Caco-2 (cell line): ENCODE results near the gene ADPRS. TPM values are rescaled to one million over a fixed set of nuclear protein-coding genes. Genes with fewer than 3 reads are reported as not detected.

ENCODE experiments used
- BruUV-seq: library from RNA; stranded (reverse); fragments of 400-500 nt; replicated peaks from 2 replicates; lab custom pipeline; 2021; lab: Mats Ljungman, UMichigan
- CTCF ChIA-PET: fragments of 300-600 bp; sonication (Branson Sonifier 250); formaldehyde crosslinking; loops from one replicate; lab custom pipeline; 2022; ENCODE audit warnings: antibody characterized with exemption; lab: Charles Lee
- POLR2A ChIA-PET: fragments of 300-600 bp; sonication (Branson Sonifier 250); formaldehyde crosslinking; loops from one replicate; lab custom pipeline; 2022; ENCODE audit warnings: antibody characterized with exemption; lab: Charles Lee
- DNase-seq, 2 experiments: peaks; one replicate each; pipeline versions ENCODE4 v3.0.0 to v3.0.0-alpha.2; 2020 to 2022
- H3K27me3 ChIP-seq: replicated peaks from 2 replicates; pipeline ENCODE4 v1.6.0; 2011; ENCODE audit warnings: low read length; ENCODE audit not compliant: control insufficient read depth, insufficient read depth
- H3K36me3 ChIP-seq: 2 replicates; pipeline ENCODE4 v1.5.1; 2011; ENCODE audit warnings: low read length; ENCODE audit not compliant: control insufficient read depth, insufficient read depth
- H3K4me1 ChIP-seq: fragments of 250-450 bp; sonication (Bioruptor Pico); 2 replicates; pipeline ENCODE4 v1.5.1; 2020; ENCODE audit warnings: mild to moderate bottlenecking
- H3K4me3 ChIP-seq: 2 replicates; pipeline ENCODE4 v1.5.1; 2011; ENCODE audit warnings: low read depth, mild to moderate bottlenecking, control low read depth, low read length
- H3K9me3 ChIP-seq: fragments of 250-450 bp; sonication (Bioruptor Pico); 2 replicates; pipeline ENCODE4 v1.5.1; 2020; ENCODE audit warnings: mild to moderate bottlenecking, moderate library complexity
- H3K27ac Mint-ChIP-seq: one replicate; pipeline ENCODE4 v1.8.0; 2022; ENCODE audit warnings: mixed read lengths; ENCODE audit not compliant: unreplicated experiment
- H3K27me3 Mint-ChIP-seq: one replicate; pipeline ENCODE4 v1.8.0; 2022; ENCODE audit warnings: mixed read lengths; ENCODE audit not compliant: insufficient read depth, unreplicated experiment
- H3K36me3 Mint-ChIP-seq: one replicate; pipeline ENCODE4 v1.8.0; 2022; ENCODE audit warnings: mild to moderate bottlenecking, mixed read lengths; ENCODE audit not compliant: insufficient read depth, unreplicated experiment
- H3K4me1 Mint-ChIP-seq: one replicate; pipeline ENCODE4 v1.8.0; 2022; ENCODE audit warnings: low read depth, mixed read lengths; ENCODE audit not compliant: unreplicated experiment
- H3K4me3 Mint-ChIP-seq: one replicate; pipeline ENCODE4 v1.8.0; 2022; ENCODE audit warnings: mild to moderate bottlenecking, moderate library complexity, mixed read lengths; ENCODE audit not compliant: unreplicated experiment
- H3K9me3 Mint-ChIP-seq: one replicate; pipeline ENCODE4 v1.8.0; 2022; ENCODE audit warnings: mixed read lengths; ENCODE audit not compliant: unreplicated experiment
- intact Hi-C: fragments of 100-400 bp; cut with micrococcal nuclease; formaldehyde crosslinking; loops from one replicate; pipeline ENCODE4 v1.10.0; 2022; ENCODE audit not compliant: unreplicated experiment
- total RNA-seq: library from RNA; stranded (reverse); gene quantifications from 2 replicates; pipeline ENCODE4 v1.2.3, GENCODE V29; 2022
- TF ChIP-seq, protein P1 (sequence below), 2 experiments: fragments of 200-600 bp in 1 of 2; IDR thresholded peaks; 1 replicate in 1 of 2; 2 replicates in 1 of 2; pipeline versions ENCODE4 v1.5.1 to v1.8.0; 2011 to 2022; ENCODE audit warnings: antibody characterized with exemption in 1 of 2, control low read depth in 1 of 2, inconsistent platforms in 1 of 2, low read depth in 1 of 2, low read length in 1 of 2, mild to moderate bottlenecking in 1 of 2, moderate library complexity in 1 of 2; ENCODE audit not compliant: insufficient read depth in 1 of 2, severe bottlenecking in 1 of 2, unreplicated experiment in 1 of 2

Gene ADPRS
- total RNA-seq, 1 experiment from 2014 or later = 19.3 TPM

DNA sequence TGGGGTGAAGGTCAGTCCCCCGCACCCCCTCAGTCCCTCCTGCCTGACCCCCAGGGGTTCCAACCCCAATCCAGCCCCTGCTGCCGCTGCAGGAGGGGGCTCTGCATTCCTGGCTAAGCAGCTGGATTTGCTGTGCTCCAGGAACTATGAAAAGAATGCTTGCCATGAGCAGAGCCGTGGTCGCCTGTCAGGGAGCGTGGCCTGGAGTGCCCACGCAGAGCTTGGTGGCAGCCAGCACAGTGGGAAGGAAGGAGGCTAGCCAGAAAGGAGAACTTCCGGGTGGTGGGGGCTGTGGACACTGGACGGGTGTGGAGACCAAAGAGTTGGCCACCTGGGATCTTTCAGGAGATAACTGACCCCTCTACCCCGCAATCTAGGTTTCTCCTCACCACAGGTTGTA, 30.8 kb downstream of the ADPRS start:
- H3K36me3 ChIP-seq = no peaks in the 10 kb centered on the region
- TF ChIP-seq, protein P1, sequence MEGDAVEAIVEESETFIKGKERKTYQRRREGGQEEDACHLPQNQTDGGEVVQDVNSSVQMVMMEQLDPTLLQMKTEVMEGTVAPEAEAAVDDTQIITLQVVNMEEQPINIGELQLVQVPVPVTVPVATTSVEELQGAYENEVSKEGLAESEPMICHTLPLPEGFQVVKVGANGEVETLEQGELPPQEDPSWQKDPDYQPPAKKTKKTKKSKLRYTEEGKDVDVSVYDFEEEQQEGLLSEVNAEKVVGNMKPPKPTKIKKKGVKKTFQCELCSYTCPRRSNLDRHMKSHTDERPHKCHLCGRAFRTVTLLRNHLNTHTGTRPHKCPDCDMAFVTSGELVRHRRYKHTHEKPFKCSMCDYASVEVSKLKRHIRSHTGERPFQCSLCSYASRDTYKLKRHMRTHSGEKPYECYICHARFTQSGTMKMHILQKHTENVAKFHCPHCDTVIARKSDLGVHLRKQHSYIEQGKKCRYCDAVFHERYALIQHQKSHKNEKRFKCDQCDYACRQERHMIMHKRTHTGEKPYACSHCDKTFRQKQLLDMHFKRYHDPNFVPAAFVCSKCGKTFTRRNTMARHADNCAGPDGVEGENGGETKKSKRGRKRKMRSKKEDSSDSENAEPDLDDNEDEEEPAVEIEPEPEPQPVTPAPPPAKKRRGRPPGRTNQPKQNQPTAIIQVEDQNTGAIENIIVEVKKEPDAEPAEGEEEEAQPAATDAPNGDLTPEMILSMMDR (IDR thresholded peaks at IDR 0.05; ENCODE audit: insufficient read depth in 1 of 2, low read depth in 1 of 2, low read length in 1 of 2, severe bottlenecking in 1 of 2, unreplicated experiment in 1 of 2) = no peak
- H3K27me3 Mint-ChIP-seq = peaks cover 3% of the 10 kb centered on the region
- BruUV-seq = no TSS peak
- no peaks in the 10 kb centered on the region for H3K4me1 ChIP-seq
- no peaks in the 10 kb centered on the region for H3K27me3 ChIP-seq
- no peaks in the 10 kb centered on the region for H3K9me3 Mint-ChIP-seq
- intact Hi-C loops = no loop called here
- no peaks in the 10 kb centered on the region for H3K9me3 ChIP-seq
- POLR2A ChIA-PET = no interaction called here
- no peak overlapping the region for H3K4me3 ChIP-seq
- no peak overlapping the region for H3K4me3 Mint-ChIP-seq
- CTCF ChIA-PET = no interaction called here
- H3K4me1 Mint-ChIP-seq = no peaks in the 10 kb centered on the region
- DNase-seq = no peak
- no peak overlapping the region for H3K27ac Mint-ChIP-seq
- no peaks in the 10 kb centered on the region for H3K36me3 Mint-ChIP-seq

DNA sequence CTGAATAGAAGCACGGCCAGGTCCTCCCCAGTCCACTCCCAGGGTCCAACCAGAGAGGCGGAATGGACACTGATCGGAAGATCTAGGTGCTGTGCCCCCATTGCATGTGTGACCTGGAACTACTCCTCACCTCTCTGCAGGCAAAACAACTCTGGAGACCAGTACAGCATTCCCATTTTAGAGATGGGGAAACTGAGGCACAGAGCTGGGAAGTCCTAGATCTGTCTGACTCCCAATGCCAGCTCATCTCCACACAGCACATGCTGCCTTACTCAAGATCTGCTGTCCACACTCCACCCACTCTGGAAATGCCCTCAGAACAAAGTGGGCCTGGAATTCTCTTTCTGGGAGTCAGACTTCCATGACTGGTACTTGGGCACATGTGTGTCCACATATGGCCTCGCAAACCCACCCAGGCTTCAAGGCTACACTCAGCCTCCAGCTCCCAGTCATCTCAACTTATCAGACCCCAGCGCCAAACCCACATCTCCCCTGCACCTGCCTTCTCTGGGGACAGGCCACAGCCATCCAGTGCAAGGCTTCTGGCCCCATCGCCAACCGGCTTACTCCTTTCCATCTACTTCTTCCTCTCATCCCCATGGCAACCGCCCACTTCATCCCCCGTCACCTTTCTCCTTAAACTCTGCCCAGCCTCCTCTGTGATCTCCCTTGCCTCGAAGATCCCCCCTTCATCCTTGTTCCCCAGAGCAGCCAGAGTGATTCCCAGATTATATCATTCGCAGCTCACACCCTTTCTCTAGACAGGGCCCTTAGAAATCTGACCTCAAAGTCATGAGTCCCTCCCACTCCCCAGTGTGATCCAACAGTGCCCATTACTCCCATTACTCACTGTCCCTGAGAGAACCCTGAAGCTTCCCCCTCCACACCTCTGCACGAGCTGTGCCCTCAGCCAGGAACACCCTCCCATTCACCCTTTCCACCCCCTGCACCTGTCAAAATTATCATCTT, 33.7 kb downstream of the ADPRS start:
- H3K36me3 ChIP-seq = no peaks in the 10 kb centered on the region
- ChIA-PET POLR2A (no interaction called here), CTCF (no interaction called here)
- Mint-ChIP-seq H3K36me3 (no peaks in the 10 kb centered on the region), H3K4me1 (no peaks in the 10 kb centered on the region), H3K27me3 (peaks cover 3% of the 10 kb centered on the region), H3K4me3 (no peak overlapping the region), H3K27ac (no peak overlapping the region), H3K9me3 (no peaks in the 10 kb centered on the region)
- no peak overlapping the region for H3K4me3 ChIP-seq
- no TSS peak for BruUV-seq
- H3K27me3 ChIP-seq = no peaks in the 10 kb centered on the region
- DNase-seq = no peak
- no peaks in the 10 kb centered on the region for H3K4me1 ChIP-seq
- H3K9me3 ChIP-seq = no peaks in the 10 kb centered on the region
- TF ChIP-seq, protein P1 (IDR thresholded peaks at IDR 0.05; ENCODE audit: insufficient read depth in 1 of 2, low read depth in 1 of 2, low read length in 1 of 2, severe bottlenecking in 1 of 2, unreplicated experiment in 1 of 2) = no peak
- intact Hi-C loops = no loop called here

DNA sequence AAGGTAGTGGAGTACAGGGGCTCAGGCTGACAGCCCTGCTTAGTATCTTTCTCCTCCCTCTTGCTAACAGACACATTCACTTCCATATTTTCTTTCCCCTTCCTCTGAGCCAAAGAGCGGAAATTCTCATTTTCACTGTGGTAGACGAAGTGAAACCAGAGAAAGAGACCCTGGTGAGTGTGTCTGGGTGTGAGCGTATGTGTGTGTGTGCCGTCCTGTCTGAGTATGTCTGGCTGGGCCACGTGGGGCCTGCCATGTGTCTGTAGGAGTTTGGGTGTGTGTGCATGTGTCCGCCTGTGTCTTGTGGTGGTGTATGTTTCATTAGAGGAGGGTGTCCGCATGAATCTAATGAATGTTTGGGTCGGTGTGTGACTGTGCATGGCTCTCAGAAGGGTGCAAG, 34.7 kb downstream of the ADPRS start:
- TF ChIP-seq, protein P1 (IDR thresholded peaks at IDR 0.05; ENCODE audit: insufficient read depth in 1 of 2, low read depth in 1 of 2, low read length in 1 of 2, severe bottlenecking in 1 of 2, unreplicated experiment in 1 of 2) = no peak
- no peaks in the 10 kb centered on the region for H3K9me3 Mint-ChIP-seq
- no peaks in the 10 kb centered on the region for H3K4me1 Mint-ChIP-seq
- H3K4me3 Mint-ChIP-seq = no peak overlapping the region
- no peaks in the 10 kb centered on the region for H3K36me3 Mint-ChIP-seq
- Histone ChIP-seq H3K9me3 (no peaks in the 10 kb centered on the region), H3K36me3 (no peaks in the 10 kb centered on the region), H3K4me1 (0 out of 2 replicates have a peak, but pooled peaks cover 3% of the 10 kb centered on the region), H3K27me3 (no peaks in the 10 kb centered on the region), H3K4me3 (no peak overlapping the region)
- CTCF ChIA-PET = interaction anchor here (1.3 kb wide), 1 partner anchor 11 kb away, joined by 4 read pairs; no protein-coding TSS in a partner anchor
- POLR2A ChIA-PET = no interaction called here
- intact Hi-C loops = no loop called here
- BruUV-seq = no TSS peak
- no peak overlapping the region for H3K27ac Mint-ChIP-seq
- no peak for DNase-seq
- H3K27me3 Mint-ChIP-seq = peaks cover 3% of the 10 kb centered on the region
